Kidney tubule cell (primary cell): ENCODE measurements around the gene AKAP10.
"Not testable (repeated sequence)": the region's sequence is repeated elsewhere in the genome, so short reads cannot be mapped to it uniquely, and the experiment has no call there.

Experiments
- DNase-seq: peaks from one replicate; pipeline ENCODE4 v3.0.0-alpha.2; 2018; ENCODE audit warnings: low spot score

Gene AKAP10

GRCh38 chr17:19865021-19865420 lies 112.6 kb downstream of the AKAP10 start:
- DNase-seq = no peak

- not testable (repeated sequence) for DNase-seq
Observed at GRCh38 chr17:19860647-19861177, 116.9 kb downstream of the AKAP10 start.

- DNase-seq = no peak
Observed at GRCh38 chr17:19857640-19858039, 120.0 kb downstream of the AKAP10 start.
